GM23338 (cell line): Measurements from ENCODE around the gene PDZD7. TPM values are rescaled to one million over a fixed set of nuclear protein-coding genes. Genes with fewer than 3 reads are reported as not detected.

Source experiments
- ATAC-seq: fragments of 200-7000 bp; cut with Tn5 transposase; 3 replicates; pipeline ENCODE4 v1.9.1; 2020
- DNase-seq: peaks from one replicate; pipeline ENCODE4 v3.0.0-alpha.2; 2015; ENCODE audit warnings: low spot score
- H2AFZ ChIP-seq: fragments of 200-600 bp; sonication (generic); 2 replicates; pipeline ENCODE4 v1.8.0; 2016; ENCODE audit warnings: antibody characterized with exemption, mild to moderate bottlenecking, moderate library complexity
- H3F3A ChIP-seq: fragments of 200-600 bp; sonication (generic); replicated peaks from 2 replicates; pipeline ENCODE4 v1.8.0; 2017; ENCODE audit warnings: antibody characterized with exemption, mixed run types, low read depth
- H3K27ac ChIP-seq: fragments of 200-600 bp; sonication (generic); 2 replicates; pipeline ENCODE4 v1.6.1; 2016; ENCODE audit warnings: low read depth
- H3K27me3 ChIP-seq: fragments of 200-600 bp; sonication (generic); 2 replicates; pipeline ENCODE4 v1.8.0; 2016; ENCODE audit warnings: mild to moderate bottlenecking, mixed run types, moderate library complexity; ENCODE audit not compliant: insufficient read depth
- H3K36me3 ChIP-seq: fragments of 200-600 bp; sonication (generic); 2 replicates; pipeline ENCODE4 v1.8.0; 2016; ENCODE audit warnings: mild to moderate bottlenecking; ENCODE audit not compliant: insufficient read depth
- H3K4me1 ChIP-seq: fragments of 200-600 bp; sonication (generic); 2 replicates; pipeline ENCODE4 v1.8.0; 2016; ENCODE audit warnings: mild to moderate bottlenecking, moderate library complexity; ENCODE audit not compliant: insufficient read depth
- H3K4me2 ChIP-seq: fragments of 200-600 bp; sonication (generic); 2 replicates; pipeline ENCODE4 v1.7.1; 2017; ENCODE audit warnings: mixed run types
- H3K4me3 ChIP-seq: fragments of 200-600 bp; sonication (generic); 2 replicates; pipeline ENCODE4 v1.6.1; 2016; ENCODE audit warnings: mixed run types
- H3K79me2 ChIP-seq: fragments of 200-600 bp; sonication (generic); replicated peaks from 2 replicates; pipeline ENCODE4 v1.8.0; 2017; ENCODE audit warnings: mild to moderate bottlenecking; ENCODE audit not compliant: insufficient read depth
- H3K9me2 ChIP-seq: fragments of 200-600 bp; sonication (generic); 2 replicates; pipeline ENCODE4 v1.8.0; 2017; ENCODE audit not compliant: insufficient read depth
- H4K20me1 ChIP-seq: fragments of 200-600 bp; sonication (generic); replicated peaks from 2 replicates; pipeline ENCODE4 v1.8.0; 2017; ENCODE audit warnings: mild to moderate bottlenecking; ENCODE audit not compliant: insufficient read depth
- H3K27ac Mint-ChIP-seq: 2 replicates; pipeline ENCODE4 v1.8.0; 2020; ENCODE audit warnings: inconsistent platforms, mild to moderate bottlenecking, moderate library complexity, mixed read lengths
- H3K27me3 Mint-ChIP-seq: 3 replicates; pipeline ENCODE4 v1.8.0; 2022; ENCODE audit warnings: low read depth, mild to moderate bottlenecking, moderate library complexity, mixed read lengths, inconsistent platforms; ENCODE audit not compliant: insufficient read depth, poor library complexity
- H3K36me3 Mint-ChIP-seq: 3 replicates; pipeline ENCODE4 v1.8.0; 2021; ENCODE audit warnings: low read depth, mild to moderate bottlenecking, inconsistent platforms, moderate library complexity, mixed read lengths
- H3K4me1 Mint-ChIP-seq: 3 replicates; pipeline ENCODE4 v1.8.0; 2020; ENCODE audit warnings: mild to moderate bottlenecking, inconsistent platforms, mixed read lengths
- H3K4me3 Mint-ChIP-seq: 3 replicates; pipeline ENCODE4 v1.8.0; 2021; ENCODE audit warnings: moderate library complexity, mild to moderate bottlenecking, inconsistent platforms, mixed read lengths
- H3K9me3 Mint-ChIP-seq: 3 replicates; pipeline ENCODE4 v1.8.0; 2020; ENCODE audit warnings: moderate library complexity, mild to moderate bottlenecking, inconsistent platforms, mixed read lengths
- CTCF ChIP-seq, 2 experiments: fragments of 200-600 bp in 1 of 2; sonication (generic) in 1 of 2; conservative IDR thresholded peaks; 2 replicates each; pipeline versions ENCODE4 v1.5.1 to v1.6.1; 2016 to 2017; ENCODE audit warnings: antibody characterized with exemption in 2 of 2, low read depth in 2 of 2, mild to moderate bottlenecking in 2 of 2, moderate library complexity in 1 of 2
- ETS1 ChIP-seq: IDR thresholded peaks from 2 replicates; pipeline ENCODE4 v1.6.1; 2016; ENCODE audit warnings: antibody characterized with exemption
- EZH2 ChIP-seq: fragments of 200-600 bp; sonication (generic); IDR thresholded peaks from one replicate; pipeline ENCODE4 v1.8.0; 2017; ENCODE audit warnings: antibody characterized with exemption, mild to moderate bottlenecking, low read depth; ENCODE audit not compliant: unreplicated experiment
- EZH2phosphoT487 ChIP-seq: fragments of 200-600 bp; sonication (generic); IDR thresholded peaks from one replicate; pipeline ENCODE4 v1.8.1; 2018; ENCODE audit warnings: antibody characterized with exemption; ENCODE audit not compliant: unreplicated experiment
- NANOG ChIP-seq: IDR thresholded peaks from 2 replicates; pipeline ENCODE4 v1.6.1; 2016; ENCODE audit warnings: antibody characterized with exemption, borderline replicate concordance
- POLR2AphosphoS5 ChIP-seq: IDR thresholded peaks from 2 replicates; pipeline ENCODE4 v1.6.1; 2016; ENCODE audit warnings: antibody characterized with exemption, low read depth
- ZNF114 ChIP-seq: fragments of 250-450 bp; sonication (Bioruptor Pico); IDR thresholded peaks from 2 replicates; pipeline ENCODE4 v1.5.0; 2020; ENCODE audit warnings: mild to moderate bottlenecking, moderate library complexity
- ZNF462 ChIP-seq: fragments of 250-450 bp; sonication (Bioruptor Pico); IDR thresholded peaks from 2 replicates; pipeline ENCODE4 v1.5.0; 2020; ENCODE audit warnings: mild to moderate bottlenecking, moderate library complexity
- polyA plus RNA-seq: library from polyadenylated mRNA; unstranded; fragments of >200 nt; fragmentation: Nextera tagmentation; extraction: Ambion mirVana; gene quantifications from 2 replicates; pipeline ENCODE4 v1.2.1, GENCODE V29; 2016
- total RNA-seq: library from RNA; depleted of rRNA; stranded (reverse); fragments of >200 nt; shearing (Covaris generic); gene quantifications from 2 replicates; pipeline ENCODE4 v1.2.3, GENCODE V29; 2014

PDZD7 gene
- total and polyA plus RNA-seq, 2 experiments from 2014 or later: 1.7 to 2.3 TPM

- TF ChIP-seq CTCF (conservative IDR thresholded peaks at IDR 0.05; ENCODE audit: low read depth in 2 of 2): no peak
- no peak for TF ChIP-seq NANOG
These were observed 40.4 kb upstream of the PDZD7 start (continued) for GRCh38 chr10:101071267-101071884.

- peaks cover 65% of the 10 kb centered on the region for H3K27me3 Mint-ChIP-seq
- no peaks in the 10 kb centered on the region for H3K36me3 Mint-ChIP-seq
These were observed 39.2 kb upstream of the PDZD7 start for GRCh38 chr10:101070098-101070497.

More at GRCh38 chr10:101070098-101070497, 39.2 kb upstream of the PDZD7 start:
- Histone ChIP-seq H3K4me2 (no peak overlapping the region), H3F3A (no peaks in the 10 kb centered on the region), H4K20me1 (peaks cover 5% of the 10 kb centered on the region), H3K27ac (no peak overlapping the region), H2AFZ (no peak overlapping the region), H3K4me1 (peaks cover 19% of the 10 kb centered on the region), H3K36me3 (no peaks in the 10 kb centered on the region), H3K9me2 (no peaks in the 10 kb centered on the region), H3K79me2 (no peaks in the 10 kb centered on the region), H3K27me3 (peaks cover 87% of the 10 kb centered on the region), H3K4me3 (no peak overlapping the region)
- Mint-ChIP-seq H3K4me1 (peaks cover 34% of the 10 kb centered on the region), H3K27ac (no peak overlapping the region), H3K9me3 (peaks cover 2% of the 10 kb centered on the region; the same call in 1 of the 3 replicates), H3K4me3 (no peak overlapping the region)
- TF ChIP-seq EZH2: no peak
- TF ChIP-seq ETS1: no peak
- no peak for TF ChIP-seq POLR2AphosphoS5
- no peak for TF ChIP-seq NANOG
- TF ChIP-seq EZH2phosphoT487: no peak
- no peak for TF ChIP-seq ZNF462 (CRISPR knock-in tag)
- TF ChIP-seq ZNF114 (CRISPR knock-in tag): no peak
- DNase-seq (no peak), ATAC-seq (no peak)
